HG02870 (cell line): ENCODE data around the gene IL1RAPL1.

Experiments used
- ATAC-seq: cut with Tn5 transposase; IDR thresholded peaks from one replicate; pipeline ENCODE4 v1.9.1; 2021; ENCODE audit warnings: mild to moderate bottlenecking, moderate library complexity; ENCODE audit not compliant: unreplicated experiment

The IL1RAPL1 gene

DNA sequence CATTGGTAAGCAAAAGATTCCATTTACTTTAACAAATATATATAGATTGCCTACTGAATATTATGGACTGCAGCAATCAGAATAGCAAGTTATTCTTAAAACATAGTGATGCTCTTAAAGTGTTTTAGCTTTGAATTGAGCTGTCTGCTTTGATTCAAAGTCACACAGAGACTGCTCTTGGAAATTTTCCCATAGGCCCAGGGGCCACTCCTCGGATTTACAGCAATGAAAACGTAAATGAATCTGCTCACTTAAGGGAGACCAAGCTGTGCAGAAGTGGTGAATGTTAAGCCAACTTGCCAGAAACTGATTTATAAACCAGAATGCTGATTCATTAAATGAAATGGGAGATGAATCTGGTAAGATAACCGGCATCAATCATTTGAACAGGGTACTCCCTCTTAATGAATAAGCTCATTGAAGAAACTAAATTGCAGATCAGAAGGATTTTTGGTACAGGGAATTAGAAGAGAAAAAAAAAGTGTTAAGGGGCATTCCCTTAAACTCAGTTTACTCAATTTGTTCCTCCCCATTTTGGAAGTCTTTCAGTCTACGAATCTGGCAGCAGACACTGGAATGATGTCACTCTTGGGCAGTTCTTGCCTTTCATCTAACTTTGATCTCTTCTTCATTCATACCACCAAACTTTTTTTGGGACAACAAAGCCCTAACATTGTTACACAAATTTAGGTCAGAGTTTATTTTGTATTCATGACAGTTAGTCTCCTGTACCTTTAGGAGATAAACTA lies 1264.8 kb downstream of the IL1RAPL1 start:
- no peak for ATAC-seq

DNA sequence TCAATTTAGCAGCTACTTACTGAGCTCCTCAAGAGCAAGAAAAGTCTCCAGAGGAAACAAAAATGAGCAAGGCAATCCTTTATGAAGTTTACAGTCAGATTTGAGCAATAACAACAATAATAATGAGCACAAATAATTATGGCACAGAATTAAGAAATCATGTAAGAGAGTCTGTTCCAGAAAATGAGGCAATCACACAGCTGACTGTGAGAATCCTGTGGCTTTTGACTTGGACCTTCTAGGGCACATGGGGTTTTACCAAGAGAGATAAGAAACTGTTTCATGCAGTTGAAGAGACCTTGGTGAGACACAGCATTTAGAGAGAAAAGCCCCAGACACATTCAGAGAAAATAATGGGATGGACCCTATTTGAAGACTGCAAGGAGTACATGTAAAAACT lies 1265.5 kb downstream of the IL1RAPL1 start:
- ATAC-seq = no peak

DNA sequence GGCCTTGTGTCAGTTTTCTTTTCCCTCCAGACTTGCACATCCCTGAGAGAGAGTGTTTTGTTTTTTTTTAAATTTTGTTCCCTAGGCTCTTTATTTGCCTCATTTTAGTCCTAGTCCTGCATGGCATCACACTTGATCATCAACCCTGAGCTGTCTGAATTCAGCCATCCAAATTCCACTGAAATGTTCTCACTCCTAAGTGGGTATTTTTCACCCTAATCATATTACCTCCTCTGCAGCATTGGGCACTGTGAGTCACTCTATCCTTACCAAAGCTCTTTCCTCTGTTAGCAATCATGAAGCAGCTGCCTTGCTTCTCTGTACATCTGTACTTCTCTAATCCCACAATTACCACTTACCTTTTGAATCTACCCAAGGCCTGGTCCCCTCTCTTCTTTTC lies 1271.5 kb downstream of the IL1RAPL1 start:
- ATAC-seq = no peak

DNA sequence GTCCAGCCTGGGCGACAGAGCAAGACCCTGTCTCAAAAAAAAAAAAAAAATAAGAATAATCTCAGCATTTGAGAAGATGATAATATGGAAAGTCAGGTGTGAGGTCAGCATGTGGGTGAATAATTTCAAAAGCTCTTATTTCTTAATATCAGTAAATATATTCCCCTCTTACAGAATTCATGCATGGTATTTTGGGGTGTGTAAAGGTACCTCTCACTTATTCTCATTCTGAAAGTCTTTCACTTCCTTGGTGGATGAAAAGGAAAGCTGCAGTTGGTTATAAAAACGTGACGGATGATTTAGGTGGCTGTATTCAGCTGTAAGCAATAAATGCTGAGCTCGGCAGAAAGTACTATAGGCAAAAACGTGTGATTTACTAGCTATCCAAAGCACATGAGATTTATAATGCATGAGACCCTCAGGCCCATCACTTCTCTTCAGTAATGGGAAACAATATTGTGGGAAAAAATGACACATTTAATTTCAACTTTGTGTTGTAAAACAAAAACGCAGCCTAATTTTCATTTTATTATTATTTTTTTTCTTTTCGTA lies 1275.0 kb downstream of the IL1RAPL1 start:
- ATAC-seq = peak; percentile 45

DNA sequence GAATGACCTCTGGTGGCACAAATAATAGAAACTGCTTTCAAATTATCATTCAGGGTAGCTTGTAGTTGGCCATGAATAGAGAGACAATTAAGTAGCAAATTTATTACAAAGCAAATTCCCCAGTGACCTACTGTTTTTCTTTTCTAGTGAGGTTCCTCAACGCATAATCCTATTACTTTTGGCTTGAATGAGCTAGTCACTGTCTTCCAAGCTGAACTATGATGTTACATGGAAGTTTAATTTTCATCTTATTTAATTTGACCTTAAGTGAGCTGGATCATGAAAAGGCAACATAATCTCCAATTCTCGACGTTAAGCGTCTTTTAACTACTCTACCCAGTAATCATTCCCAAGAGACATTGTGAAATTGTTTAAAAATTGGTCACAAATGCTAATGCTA lies 1280.7 kb downstream of the IL1RAPL1 start:
- no peak for ATAC-seq

DNA sequence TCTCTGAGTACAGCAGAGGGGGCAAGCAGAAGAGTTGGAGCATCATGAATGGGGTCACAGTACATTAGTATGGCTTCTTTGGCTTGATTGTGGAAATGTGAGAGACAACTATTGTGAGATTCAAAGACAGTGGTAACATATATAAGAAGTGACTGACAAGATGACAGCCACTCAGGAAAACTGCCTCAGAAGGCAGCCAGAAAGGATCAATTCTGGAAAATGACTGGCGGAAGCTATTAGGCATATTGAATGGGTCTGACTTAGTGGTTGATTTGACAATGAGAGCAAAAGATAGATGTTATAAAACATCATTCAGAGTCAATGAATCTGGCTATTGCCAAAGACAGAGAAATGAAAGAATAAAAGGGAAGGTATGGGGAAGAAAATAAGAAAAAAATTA lies 1282.6 kb downstream of the IL1RAPL1 start:
- no peak for ATAC-seq

DNA sequence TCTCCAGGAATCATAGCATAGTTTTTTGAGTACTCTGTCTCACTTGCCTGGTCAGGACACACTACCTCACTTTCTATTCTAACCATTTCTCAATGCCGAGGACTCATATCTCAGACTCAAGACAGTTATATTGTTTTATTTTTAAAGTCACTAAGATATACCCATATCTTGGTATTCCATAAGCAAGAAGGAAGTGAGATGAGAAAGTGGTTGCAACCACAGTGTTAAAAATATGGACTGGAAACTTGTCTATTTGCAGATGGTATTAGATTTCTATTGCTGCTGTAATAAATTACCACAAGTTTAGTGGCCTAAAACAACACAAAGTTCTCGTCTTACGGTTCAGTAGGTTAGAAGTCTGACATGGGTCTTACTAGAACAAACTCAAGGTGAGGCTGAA lies 1283.4 kb downstream of the IL1RAPL1 start:
- ATAC-seq = peak; percentile 72

DNA sequence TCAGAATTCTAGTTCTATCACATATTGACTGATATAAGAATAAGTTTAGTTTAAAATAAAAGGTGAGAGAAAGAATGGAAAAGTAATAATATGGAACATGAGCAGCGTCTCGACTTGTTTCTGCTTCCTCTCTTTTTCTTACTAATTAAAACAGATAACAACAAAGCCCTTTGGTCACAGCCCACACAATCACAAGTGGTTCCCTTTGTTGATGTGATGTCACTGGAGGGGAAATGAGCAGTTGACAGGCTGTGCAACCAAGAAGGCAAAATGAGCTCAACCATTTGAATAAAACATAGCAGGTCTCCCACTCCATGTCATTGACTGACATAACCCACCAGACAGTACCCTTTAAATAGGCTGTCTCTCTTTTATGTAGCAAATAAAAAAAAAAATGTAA lies 1285.6 kb downstream of the IL1RAPL1 start:
- ATAC-seq = no peak

DNA sequence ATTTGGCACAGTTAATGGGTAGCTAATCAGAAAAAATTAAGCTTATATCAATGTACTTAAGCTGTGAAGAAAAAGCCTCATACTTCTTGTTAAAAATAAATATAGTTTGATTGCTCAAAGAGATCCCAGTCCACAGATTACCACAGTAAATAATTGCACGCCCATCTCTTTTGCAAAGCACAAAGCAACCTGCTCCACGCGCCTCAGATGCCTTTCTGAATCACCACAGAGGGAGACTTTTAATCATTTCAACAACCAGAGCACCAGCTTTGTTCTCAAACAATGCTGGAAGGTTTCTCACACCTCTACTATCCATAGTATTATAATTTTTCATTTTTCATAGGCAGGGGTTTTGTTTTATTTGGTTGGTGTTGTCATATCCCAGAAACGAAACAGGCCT lies 1289.5 kb downstream of the IL1RAPL1 start:
- ATAC-seq = no peak

DNA sequence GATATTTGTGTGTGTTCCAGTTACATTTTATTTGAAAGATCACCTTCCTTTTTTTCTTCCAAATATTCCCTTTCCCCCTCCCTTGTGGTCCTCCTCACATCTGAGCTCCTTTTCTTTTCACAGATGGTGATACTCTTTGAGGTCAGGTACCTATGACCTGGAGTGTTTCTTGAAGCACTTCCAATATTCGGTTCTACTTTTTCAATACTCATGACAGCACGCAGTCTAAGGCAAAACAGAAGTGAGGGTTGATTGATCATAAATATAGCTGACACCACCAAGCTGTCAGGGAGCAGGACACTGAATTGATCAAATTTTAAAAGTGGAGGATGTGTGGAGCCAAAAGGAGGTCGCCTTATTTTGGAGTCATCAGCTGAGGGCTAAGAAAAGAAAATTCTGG lies 1293.7 kb downstream of the IL1RAPL1 start:
- ATAC-seq = no peak

DNA sequence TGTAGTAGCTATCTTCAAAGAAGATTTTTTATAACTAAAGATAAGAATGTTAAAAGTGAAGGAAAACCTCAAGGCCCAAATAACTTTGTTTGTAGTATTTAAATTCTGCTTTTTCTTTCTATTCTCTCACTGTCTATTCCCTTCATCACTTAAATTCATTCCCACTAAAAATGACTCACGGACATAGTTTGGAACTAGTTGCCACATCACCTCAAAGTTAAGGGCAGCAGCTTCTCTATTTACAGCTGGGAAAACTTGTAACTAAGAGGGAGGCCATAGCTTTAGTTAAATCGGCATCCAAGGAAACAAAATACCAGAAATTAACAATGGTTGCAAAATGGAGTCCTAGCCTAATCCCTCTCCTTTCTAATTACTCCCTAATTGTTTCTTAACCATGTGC lies 1302.8 kb downstream of the IL1RAPL1 start:
- ATAC-seq = no peak

DNA sequence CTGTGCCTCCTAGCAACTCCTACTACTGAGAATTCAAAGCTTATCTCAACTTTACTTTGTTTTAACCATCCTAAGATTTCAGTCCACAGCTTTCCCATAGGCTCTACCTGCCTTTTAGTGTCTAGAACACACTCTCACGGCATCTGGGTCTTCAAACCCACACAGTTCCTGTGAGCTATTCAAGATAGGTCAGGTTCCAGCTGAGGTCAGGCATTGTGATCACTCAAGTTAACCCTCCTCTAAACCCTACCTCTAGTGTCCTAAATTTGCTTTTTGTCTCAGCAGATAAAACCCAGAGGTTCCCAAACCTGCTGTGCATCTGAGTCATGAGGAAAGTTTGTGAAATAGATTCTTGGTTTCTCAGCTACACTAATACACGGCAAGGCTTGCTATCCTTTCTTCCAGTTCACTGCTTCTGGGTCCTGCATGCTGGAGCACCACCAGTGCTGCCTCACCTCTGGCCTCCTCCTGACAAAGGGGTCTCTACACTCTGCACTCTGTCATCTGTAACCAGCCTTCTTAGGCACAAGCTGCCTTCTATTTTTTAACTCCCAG lies 1303.5 kb downstream of the IL1RAPL1 start:
- ATAC-seq = peak; percentile 65

DNA sequence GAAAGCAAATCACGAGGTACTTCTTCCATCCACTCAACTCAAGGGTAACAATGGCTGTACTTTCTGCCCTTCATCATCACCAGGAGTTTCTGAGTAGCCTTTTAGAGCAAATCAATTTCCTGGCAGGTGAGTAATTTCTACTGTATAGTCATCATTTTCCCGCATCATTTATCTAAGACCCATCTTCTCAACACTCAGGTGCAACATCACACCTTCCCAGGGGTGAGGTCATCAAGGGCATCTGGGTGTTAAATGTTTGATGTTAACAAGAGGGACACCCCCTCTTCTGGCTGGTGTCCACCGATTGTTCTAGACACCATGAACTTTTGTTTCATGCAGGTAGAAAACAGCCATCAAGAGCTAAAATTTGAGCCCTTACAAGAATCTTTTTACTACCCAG lies 1314.8 kb downstream of the IL1RAPL1 start:
- no peak for ATAC-seq

DNA sequence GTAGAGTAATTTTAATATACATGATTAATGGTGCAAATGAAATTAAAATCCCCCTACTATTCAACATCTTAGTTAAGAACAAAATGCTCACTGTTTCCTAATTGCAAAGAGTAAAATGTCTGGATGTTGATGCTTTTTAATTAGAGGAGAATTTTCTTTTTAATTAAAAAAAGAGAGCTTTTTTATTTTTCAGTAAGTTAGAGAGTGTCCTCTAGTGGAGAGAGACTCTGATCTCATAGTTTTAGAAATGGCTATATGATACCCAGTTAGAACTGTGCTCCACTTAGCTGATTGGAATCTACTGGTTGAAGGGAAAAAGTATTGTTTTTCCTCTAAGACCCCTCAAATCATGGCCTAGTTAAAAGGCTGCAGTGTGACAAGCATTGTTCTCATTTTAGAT lies 1316.1 kb downstream of the IL1RAPL1 start:
- ATAC-seq = no peak

DNA sequence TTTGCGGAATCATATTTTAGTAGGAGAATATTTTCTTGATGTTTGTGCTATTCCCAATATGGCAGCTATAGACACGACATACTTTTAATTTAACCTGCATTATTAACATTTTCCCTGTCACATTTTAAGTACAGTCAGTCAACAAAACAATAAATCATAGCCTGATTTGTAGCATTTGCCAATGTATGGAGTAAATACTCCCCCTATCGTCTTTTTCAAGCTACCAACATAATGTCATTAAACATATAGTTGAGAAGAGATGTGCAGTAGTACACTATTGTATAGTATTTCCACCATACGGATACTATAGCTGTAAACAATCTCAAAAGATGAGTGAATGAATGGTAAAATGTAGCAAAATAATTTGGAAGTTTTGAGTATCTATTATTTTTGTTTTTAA lies 1324.4 kb downstream of the IL1RAPL1 start:
- ATAC-seq = peak; percentile 75

DNA sequence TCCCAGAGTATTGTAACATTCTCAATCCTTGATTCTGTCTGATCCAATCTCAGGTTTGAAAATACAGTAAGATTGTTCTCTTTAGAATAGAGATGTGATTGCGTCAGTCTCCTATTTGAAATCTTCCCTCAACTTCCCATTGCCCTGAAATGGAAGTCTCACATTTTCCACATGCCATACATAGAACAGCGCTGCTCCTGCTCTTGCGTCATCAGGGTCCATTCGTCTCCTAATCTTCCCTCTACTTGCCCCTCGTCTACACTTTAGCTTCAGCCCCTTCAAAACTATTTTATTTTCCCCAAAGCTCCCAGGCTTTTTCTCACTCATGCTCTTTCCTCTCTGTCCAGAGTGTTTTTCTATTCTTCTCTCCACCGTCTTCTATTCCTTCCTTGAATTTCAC lies 1326.4 kb downstream of the IL1RAPL1 start:
- no peak for ATAC-seq

DNA sequence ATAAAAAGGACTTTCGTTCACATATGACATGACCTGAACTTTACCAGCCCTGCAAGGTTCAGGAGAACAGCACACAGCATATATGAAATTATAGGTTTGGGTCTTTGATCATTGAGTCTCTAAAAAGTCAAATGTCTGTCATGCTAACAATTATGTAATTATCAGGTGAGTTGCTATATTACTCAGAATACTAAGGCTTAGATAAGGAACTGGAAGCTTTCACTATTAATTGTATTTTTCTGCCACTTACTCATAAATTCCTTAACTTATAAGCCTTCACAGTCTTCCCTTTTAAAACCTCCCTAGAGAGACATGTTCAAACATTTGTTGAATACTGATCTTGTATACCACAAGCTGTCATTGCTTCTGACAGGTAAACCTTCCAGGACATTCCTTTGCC lies 1335.4 kb downstream of the IL1RAPL1 start:
- no peak for ATAC-seq

DNA sequence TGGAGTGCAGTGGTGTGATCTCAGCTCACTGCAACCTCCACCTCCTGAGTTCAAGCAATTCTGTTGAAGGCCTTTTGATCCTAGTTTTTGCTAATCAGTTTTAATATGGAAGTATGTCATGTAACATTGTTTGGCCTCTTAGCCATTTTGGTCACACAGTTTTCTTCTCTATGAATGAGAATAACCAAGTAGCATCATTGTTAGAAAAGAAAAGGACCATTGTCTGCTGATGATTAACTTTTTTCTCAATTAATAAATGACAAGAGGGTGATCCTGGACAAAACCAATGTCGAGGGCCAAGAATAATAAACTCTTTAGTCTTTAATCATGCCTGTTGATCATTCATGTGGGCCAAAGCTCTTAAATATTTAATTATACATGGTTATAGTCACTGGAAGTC lies 1338.8 kb downstream of the IL1RAPL1 start:
- ATAC-seq = no peak

DNA sequence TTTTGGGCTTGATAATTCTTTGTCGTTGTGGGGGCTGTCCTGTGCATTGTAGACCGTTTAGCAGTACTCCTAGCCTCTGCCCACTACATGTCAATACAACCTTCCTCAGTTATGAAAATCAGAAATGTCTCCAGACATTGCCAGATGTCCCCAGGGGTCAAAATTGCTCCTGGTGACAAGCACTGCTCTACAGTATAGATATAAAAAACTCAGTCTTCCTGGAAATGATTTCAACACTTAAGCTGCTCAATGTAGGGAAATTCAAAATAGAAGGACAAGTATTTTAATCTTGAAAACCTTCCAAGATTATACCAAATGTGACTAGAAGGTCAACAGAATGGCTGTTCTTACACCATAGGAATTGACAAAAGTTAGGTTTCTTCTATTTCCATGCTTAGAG lies 1339.4 kb downstream of the IL1RAPL1 start:
- no peak for ATAC-seq

DNA sequence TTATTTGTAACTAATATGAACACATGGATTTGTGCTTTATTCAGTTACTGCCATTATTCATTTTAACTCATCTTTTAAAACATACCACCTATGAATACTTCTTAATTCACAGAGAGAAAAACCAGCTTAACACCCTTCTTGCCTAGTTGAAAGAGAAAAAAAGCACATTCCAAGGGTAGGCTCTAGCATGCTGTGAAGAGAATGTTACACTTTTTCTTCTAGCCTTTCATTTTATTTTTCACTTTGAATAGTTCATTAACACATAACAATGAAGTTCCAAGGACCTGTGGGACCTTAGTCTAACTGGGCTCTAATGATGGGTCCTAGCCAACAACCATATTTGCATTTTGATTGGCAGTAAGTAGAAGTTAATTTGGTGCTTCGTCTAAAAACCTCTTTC lies 1348.2 kb downstream of the IL1RAPL1 start:
- no peak for ATAC-seq

DNA sequence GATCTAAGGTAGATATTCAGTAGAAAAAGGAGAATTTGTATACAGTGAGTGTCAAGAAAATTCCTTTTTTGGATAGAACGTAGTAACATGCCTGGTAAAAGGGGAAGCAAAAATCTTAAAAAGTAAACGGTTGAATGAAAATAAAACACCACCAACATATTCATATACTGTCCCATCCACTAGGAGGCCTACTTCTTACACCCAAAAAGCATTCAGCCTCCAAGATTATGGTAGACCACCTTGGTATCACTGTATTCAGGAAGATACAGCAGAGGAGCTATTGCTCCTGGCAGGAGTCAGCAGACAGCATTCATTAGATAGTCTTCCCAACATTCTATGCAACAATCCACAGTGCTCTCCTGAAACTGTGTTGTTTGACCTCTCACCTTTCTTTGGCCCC lies 1353.5 kb downstream of the IL1RAPL1 start:
- no peak for ATAC-seq

DNA sequence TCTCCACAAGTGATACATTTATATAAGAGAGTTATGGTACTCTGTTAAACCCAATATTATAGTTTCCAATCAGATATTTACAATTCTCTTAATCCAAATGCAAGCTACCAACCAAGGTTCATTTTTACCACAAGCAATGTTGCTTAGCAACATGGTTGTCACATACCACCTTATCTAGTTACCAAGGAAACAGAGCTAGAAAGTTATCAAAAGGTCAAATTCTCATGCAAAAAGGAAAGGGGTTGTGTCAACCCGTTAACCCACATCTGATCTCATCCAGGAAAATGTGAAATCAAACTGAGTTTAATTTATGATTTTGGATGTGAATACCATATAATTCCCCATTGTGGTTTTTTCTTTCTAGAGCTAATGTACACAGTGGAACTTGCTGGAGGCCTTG lies 1354.0 kb downstream of the IL1RAPL1 start:
- ATAC-seq = no peak

DNA sequence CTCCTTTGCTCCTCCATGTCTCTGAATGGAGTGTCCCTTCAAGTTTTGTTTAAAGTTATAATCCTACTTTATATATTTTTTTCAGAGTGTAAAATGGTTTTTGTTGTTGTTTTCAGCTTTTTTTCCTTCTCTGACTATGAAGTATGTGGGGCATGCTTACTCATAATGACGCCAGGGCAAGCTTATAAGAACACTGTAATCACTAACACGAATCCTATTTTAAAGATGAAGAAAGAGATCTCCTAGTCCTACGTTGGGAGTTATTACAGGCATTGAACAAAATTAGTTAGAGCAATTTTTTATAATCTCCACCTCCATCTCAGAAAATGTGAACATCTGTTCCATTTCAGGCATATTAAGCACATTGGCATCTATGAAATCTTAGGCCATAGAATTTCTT lies 1360.0 kb downstream of the IL1RAPL1 start:
- ATAC-seq = no peak
